HG02970 (cell line): ENCODE data around the gene RAD18.
A peak's percentile ranks its signal among the peaks of the same experiment; 100 is the strongest.

Experiments used
- ATAC-seq: cut with Tn5 transposase; IDR thresholded peaks from one replicate; pipeline ENCODE4 v1.9.1; 2021; ENCODE audit warnings: mild to moderate bottlenecking, moderate library complexity, moderate number of reproducible peaks; ENCODE audit not compliant: unreplicated experiment, low FRiP score

Gene RAD18

GRCh38 chr3:8963137-8963853, at the start of gene RAD18:
TSS of gene RAD18 (minus strand) at chr3:8963472. CDS start at chr3:8963385, 87 bp downstream.
- peak; percentile 97 for ATAC-seq

DNA sequence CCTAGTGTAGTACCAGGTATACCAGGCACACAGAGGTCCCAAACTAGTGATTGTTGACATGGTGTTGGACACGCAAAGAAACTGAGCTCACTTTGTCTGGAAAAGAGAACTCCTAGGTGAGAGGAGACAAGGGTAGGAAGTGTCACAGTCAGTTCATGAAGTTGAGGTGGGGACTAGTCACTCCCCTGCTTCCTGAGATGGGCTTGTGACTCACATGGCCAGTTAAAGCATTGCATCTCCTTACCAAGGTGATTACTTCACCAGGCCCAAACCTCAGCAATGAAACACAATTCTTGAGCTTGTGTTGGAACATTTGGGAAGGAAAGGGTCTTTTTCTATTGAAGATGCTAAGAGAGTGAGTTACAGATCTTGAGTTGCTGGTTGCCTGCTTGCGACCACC, 49.2 kb upstream of the RAD18 start:
- ATAC-seq, result no peak

DNA sequence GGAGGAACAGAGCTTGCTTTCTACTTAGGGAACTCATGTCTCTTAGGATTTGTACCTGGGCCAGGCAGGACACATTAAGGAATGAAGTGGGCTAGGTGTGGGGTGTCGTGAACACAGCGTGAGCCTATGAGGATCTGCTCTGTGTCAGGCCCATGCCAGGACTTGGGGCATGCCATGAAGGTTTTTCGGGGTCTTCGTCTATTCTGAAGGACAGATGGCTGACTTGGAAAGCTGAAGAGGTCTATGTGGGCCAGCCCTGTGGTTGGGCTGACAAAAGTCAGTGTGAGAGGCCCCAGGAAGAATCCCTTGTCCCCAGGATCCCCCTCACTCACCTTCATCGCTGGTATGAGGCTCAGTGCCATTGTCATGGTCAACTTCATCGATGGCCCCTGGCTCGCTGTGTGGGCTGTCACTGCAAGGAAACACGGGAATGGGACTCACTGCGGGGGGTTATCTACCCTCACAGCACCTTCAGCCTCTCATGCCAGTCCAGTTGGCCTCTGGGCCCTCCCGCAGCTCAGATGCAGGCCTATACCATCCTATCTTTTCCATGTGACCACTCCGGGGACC, 46.8 kb upstream of the RAD18 start:
- ATAC-seq, result no peak

DNA sequence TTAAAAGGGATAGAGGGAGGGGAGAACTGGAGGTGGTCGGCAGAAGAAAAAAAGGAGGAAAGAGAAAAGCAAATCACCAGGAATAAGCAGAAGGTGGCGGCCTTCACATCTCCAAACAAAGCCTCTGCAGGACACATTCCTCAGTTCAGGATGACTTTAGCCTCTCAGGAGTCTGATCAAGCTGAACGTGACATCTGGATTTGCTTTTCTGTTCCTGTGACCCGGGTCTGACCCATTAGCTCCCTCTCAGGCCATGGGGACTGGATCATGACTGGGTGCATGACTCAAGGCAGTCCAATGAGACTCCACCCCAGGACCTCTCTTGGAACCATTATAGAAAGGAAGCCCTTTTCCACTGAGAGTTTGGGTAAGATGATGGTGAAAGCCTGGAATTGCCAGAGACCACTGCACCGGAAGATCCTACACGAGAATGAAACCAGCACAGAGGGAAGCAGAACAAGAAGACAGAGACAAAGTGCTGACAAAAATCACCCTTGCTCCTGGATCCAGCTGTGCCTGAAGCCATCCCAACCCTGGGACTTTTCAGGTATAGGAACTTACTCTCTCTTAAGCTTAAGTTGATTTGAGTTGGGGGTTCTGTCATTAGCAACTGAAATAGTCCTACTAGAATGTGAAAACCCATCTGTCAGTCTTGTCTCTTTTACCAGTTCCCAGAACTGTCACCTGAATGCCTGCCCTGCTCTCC, 45.4 kb upstream of the RAD18 start:
- no peak for ATAC-seq

- no peak for ATAC-seq
Measured at GRCh38 chr3:9007928-9008327, 44.7 kb upstream of the RAD18 start.

DNA sequence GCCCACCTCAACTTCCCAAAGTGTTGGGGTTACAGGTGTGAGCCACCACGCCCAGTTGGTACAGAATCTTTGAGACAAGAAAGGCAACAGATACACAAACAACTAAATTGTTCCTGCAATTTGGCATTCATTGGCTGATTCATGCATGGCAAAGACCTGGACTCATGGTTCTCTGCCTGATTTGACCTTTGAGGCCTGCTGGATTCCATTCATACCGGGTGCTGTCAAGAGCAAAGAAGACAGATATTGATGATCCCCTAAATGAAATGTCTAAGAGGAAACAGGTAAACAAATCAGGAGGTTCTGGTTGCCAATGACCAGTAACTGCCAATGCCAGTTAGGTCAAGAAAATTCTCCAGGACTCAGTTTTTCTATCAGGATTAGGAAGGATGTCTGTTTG, 43.9 kb upstream of the RAD18 start:
- ATAC-seq, result no peak

GRCh38 chr3:9000041-9000440, 36.8 kb upstream of the RAD18 start:
- ATAC-seq, result no peak

DNA sequence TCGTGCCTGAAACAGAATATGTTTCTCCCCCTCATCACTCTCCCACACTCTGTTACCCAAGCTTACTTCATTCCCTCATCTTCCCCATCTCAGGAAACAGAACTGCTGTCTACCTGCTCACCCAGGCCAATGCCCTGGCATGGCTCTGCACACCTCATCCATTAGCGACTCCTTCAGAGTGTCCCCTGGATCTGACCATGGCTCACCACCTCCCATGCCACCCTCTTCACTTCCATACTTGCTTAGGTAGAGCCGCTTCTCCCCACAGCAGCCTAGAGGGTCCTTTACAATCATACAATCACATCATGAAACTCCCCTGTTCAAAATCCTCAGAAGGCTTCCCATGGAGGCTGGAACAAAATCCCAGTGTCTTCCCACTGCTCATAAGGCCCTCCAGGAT, 33.9 kb upstream of the RAD18 start:
- ATAC-seq, result no peak

DNA sequence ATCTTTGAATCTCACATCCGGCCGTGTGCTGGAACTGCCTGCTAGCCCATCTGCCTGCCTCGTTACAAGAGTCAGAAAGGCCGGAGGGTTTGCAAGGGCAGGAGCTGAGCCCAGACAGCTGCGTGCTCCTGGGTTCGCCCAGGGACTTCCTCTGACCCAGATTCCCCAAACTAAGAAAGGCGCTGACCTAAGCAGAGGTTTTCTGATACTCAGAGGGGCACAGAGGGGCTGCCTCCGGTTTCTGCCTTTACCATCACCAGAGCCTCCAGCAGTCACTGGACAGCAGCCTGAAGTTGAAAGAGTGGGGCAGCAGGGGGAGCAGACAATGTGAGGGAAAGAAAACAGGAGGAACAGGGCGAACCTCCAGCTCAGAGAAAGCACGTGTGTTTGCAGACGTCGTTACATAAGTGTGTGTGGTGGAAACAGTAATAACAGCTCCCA, 33.4 kb upstream of the RAD18 start:
- no peak for ATAC-seq

DNA sequence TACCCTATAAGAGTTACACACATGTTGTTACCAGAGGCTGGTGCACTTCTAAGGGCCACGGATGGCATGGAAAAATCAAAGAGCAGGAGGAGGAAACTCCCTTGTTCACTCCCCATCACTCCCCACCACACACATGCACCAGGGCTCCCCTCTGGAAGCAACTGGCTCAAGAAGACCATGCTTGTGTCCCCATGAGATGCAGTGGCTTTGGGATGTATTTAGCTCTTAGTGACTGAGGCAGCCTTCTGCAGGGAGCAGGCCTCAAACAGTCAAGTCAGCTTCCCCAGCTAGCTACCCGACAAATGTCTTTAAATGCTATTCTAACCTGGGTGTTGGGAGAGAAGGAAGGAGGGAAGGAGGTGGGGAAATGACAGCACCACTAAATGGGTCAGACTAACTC, 32.9 kb upstream of the RAD18 start:
- no peak for ATAC-seq

DNA sequence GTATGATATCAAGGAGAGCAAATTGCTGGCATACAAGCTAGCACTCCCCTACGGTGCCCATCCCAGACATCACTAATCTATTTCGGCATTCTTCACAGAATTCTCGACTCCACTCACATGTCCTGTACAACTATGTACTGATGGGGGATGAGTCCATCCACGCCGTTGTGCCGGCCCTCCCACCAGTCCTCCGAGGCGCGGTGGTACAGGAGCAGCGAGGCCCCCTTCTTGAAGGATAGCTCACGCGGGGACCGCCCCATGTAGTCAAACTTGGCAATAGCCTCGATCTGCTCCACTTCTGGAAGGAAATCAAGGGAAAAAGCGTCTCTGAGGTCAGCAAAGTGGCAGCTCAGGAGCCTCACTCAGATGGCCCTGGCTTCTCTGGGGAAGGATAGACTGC, 31.0 kb upstream of the RAD18 start:
- ATAC-seq, result no peak

- no peak for ATAC-seq
Measured at GRCh38 chr3:8993331-8993730, 30.1 kb upstream of the RAD18 start.

- no peak for ATAC-seq
Measured at GRCh38 chr3:8992854-8993253, 29.6 kb upstream of the RAD18 start.

DNA sequence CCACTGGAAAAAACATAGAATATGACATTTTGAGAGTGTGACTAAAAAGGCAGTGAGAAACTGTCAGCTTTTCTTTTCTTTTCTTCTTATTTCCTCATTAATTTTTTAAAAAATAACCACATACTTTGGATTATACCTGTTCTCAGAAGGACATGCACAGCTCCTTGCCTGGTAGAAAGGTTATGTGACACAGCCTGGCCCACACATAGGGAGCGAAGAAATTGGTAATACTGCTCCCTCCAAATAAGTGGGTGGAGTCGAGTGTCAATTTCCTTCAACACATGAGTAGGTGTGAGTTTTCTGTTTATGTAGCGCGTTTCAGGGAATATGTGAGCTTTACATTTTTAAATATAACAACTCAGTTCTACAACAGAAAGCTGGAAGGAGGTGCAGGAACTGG, 28.9 kb upstream of the RAD18 start:
- ATAC-seq, result no peak

GRCh38 chr3:8990266-8991215, 27.3 kb upstream of the RAD18 start:
- no peak for ATAC-seq

DNA sequence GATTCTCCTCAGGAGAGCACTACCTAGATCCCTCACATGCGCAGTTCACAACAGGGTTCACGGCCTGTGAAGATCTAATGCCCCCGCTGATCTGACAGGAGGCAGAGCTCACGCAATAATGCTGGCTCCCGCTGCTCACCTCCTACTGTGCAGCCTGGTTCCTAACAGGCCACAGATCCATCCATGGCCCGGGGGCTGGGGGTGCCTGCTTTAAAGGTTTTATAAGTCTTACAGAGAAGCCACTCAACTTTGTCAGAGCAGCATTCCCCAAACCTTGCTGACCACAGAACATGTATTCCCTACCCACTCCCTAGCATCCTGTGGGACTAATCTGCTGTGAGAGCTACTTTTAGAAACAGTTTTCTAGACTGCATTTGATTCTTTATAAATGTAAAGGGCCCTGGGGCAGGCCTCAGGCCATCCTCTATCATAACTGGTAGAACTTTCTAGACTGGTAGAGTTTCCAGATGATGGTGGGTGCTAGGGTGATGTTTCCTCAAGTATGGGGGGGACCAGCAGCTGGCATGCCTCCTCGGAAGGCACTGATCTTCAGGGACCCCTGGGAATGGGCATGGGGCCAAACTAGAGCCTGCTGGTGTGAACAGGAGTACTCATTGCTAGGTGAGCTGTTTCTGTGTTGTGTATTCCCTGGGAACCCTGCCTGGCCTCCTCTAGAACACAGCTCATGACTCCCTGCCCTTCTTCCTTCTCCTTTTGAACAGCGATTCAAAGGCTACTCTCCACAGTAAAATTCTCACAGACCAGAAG, 25.7 kb upstream of the RAD18 start:
- no peak for ATAC-seq

- no peak for ATAC-seq
Measured at GRCh38 chr3:8988384-8988655, 25.0 kb upstream of the RAD18 start.

- no peak for ATAC-seq
Measured at GRCh38 chr3:8987645-8988383, 24.5 kb upstream of the RAD18 start.

DNA sequence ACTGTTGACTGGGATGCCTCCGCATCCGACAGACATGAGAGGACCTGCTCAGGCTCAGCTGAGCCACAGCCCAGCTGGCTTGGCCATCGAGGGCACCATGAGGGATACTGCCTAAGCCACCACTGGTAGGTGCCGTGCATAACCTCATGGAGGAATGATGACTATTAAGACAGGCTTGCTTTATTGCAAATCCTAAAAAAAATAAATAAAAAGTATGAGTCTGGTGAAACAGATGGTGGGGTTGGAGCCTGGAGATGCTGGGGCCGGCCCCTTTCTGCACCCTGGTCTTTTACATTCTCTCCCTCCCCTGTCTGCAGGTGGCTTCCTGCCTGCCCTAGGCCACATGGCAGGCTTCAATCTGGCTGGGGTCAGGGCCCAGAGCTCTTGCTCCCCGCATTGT, 24.0 kb upstream of the RAD18 start:
- ATAC-seq, result no peak

GRCh38 chr3:8986741-8987140, 23.5 kb upstream of the RAD18 start:
- ATAC-seq, result no peak
